Glomerular visceral epithelial cell (primary cell): ENCODE results near the gene TMSB15C.
"Not testable (repeated sequence)": the region's sequence is repeated elsewhere in the genome, so short reads cannot be mapped to it uniquely, and the experiment has no call there.

ENCODE experiments used
- DNase-seq: peaks from one replicate; pipeline ENCODE4 v3.0.0-alpha.2; 2016; ENCODE audit errors: extremely low spot score

TMSB15C gene

DNA sequence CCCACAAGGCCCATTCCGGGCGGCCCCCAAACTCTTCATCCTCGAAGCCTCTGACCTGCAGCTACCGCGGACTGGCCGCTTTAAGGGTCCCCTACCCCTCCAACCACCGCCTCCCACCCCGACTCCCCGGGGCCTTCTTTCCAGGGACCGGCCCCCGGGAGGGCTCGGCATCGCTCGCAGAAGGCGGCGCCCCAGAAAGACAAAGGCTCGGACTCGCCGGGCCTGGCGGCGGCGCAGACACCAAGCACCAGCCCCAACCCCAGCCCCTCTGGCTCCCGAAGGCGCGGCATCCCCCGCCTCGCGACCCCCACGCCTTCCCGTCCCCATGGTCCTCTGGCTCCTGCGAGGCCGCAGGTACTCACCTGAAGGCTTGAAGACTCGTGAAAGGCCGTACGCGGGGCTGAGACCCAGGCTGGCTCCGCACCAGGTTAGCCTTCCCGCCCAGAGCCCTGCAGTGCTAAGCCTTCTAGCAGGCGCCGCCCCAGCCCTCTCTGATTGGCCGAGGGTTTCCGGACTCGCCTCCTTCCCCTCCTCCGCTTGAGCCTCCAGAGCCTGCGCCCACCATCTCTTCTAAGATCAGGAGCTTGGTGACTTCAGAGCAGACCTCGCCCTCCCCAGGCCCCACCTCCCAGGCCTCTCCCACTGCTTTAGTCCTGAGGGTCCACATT lies at the start of gene TMSB15C:
Gene TMSB15C (minus strand): TSS at position 459 of the 668 bp plus-strand sequence.
- DNase-seq: not testable (repeated sequence)

DNA sequence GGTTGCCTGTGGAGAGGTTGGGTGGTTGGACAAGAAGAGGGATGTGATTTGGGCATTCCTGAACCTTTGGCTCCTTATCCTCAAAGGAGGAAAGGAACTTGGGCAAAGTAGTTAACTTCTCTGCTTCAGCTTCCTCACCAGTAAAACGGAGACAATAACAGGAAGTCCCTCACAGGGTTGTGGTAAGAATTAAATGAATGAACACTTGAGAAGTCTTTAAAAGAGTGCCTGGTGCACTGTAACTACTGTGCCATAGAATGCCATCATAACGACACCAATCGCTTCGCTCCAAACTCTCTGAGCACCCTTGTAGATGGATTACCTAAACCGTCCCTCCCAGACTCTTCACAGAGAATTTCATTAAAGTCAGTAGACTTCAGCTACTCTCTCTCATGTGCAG lies 46.8 kb upstream of the TMSB15C start:
- DNase-seq: no peak

DNA sequence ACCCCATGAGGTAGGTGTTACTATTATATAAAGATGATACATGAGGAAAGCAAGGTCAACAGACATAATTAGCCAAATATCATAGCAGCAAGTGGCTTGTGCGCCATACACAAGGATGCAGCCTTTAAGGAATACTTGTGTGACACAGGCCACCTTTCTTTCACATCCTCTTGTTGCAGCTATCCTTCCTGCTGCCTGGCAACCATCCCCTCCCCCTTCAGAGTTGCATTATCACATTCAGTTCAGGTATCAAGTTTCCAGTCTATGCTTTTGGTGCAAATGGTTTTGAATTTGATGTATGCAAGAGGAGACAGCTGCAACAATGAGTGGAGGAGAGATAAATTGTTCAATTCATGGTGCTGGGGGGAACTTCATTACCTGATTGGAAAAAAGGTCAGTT lies 42.7 kb upstream of the TMSB15C start:
- DNase-seq: no peak

DNA sequence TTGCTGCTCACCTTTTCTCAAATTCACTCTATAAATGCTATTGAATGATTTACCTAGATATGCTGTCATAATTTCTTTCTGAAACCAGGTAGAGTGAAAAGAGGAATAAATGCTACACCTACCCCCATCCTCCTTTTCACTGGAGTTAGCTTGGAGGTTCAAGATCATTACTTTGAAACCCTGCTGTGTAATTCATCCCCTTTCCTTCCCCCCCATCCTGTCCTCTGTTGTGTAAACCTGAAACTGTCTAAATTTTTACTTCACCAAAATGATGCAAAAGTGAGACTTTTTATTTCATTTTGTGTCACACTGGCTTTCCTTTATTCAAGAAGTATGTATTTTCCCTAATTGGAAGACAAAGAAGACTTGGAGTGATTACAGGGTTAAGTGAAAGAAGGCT lies 41.7 kb upstream of the TMSB15C start:
- no peak for DNase-seq

DNA sequence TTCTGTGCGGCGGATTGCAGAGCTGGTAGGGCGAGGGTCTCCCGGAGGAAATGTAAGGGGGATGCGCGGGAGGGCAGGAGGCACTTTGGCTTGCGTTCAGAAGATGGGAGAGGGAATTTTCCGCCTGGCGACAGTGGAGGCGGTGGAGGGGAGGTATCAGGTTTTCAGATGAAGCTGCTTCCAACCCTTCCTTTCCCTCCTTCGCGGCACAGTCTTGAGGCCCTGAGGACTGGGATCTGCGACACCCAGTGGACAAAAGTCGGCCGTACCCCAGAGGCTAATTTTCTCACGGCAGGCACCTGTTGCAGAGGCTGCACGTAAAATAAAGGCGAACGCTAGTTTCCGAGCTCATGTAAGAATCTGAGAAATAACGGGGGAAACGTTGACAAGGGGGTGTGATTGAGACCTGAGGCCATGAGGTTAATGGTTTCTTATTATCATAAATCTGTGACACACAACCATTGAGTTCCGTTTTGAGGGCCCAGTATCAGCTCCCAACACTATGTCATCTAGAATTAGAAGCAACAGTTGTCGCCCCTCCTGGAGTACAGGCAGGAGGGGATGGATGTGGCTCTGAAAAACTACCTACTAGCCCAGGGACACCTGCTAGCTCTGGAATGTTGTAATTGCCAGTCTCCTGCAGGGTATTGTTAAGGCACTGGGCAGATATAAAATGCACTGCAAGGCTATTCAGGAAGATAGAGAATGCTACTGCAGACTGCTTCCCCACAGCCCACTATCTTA lies 37.4 kb upstream of the TMSB15C start:
- peak; percentile 68 for DNase-seq

DNA sequence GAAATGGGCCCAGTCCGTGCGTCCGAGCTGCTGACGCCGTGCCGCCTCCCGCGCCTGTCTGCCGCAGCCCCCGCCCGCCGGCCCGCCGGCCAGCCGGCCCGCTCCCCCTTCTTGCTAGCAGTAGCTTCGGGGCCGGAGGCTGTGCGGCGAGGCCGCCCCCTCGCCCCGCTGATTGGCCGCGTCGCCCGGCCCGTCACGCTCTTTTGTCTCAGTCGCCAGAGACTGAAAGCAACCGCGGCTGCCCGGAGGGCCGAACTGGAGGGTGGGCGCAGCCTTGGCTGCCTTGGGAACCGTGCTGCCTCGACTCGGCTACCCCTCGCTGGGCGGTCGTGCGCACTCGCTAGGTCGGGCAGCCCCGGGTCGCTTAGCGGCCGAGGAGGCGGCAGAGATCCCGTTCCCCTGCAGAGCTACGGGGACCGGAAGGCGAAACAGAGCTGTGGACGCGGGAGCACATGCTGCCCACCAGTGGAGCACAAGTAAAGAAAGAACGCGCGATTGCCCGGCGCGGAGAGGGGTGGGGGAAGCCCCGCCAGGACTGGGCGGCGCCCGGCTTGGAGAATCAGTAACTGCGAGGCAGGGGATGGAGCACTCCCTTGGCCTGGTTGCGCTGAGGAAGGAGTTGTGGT lies 36.4 kb upstream of the TMSB15C start, which contains the start of gene ZCCHC18:
Gene ZCCHC18 (plus strand): TSS at position 198 of the 626 bp plus-strand sequence. CDS start 1,589 bp downstream, outside the sequence.
- DNase-seq: peak; percentile 69

DNA sequence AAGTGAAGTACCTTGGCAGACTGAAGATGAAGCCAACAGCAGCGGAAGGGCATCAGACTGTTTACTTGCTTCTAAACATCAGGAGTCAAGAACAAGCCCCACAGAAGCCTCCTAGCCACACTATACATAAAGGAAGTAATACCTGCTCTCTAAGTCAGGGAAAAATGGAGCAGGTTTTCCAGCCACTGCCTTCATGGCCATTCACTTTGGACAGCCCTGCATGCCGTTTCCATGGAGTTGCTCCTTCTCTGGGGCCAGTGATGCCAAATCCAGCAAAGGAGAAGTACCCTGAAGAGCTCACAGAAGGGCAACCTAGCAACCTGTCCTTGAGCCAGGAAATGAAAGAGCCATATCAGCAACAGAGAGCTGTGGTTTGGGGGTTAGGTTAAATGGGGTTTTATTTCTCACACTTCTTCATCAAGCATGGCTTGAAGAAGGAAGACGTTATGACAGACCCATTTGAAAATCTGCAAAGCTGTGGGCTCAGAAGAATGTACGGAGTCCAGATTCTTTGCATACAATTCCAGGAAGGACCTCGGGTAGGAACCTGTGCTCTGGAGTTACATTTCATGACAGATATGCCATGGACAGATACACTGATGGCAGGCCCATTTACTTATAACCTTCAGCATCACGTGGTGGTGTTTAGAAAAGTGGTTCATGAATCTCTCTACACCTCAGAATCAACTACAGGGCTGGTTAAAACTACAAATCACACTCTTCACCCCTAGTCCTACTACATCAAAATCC lies 34.6 kb upstream of the TMSB15C start:
- DNase-seq: not testable (repeated sequence)

DNA sequence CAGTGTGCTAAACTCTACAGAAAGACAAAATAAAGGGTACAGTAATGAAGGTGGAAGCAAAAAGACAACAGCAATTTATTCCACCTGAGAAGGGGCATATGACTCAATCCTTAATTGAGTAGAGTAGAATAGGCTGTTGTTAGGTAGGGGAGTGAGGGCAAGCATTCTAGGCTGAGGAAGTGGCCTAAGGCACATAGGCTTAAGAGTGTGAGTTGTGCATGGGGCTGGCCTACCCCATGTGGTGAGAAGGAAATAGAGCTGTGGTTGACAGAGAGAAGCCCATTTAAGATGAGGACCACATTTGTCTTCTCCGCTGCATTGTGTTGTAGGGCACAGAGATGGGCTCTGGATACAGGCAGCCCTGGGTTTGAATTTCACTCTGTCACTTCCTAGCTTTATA lies 32.9 kb upstream of the TMSB15C start:
- DNase-seq: no peak

DNA sequence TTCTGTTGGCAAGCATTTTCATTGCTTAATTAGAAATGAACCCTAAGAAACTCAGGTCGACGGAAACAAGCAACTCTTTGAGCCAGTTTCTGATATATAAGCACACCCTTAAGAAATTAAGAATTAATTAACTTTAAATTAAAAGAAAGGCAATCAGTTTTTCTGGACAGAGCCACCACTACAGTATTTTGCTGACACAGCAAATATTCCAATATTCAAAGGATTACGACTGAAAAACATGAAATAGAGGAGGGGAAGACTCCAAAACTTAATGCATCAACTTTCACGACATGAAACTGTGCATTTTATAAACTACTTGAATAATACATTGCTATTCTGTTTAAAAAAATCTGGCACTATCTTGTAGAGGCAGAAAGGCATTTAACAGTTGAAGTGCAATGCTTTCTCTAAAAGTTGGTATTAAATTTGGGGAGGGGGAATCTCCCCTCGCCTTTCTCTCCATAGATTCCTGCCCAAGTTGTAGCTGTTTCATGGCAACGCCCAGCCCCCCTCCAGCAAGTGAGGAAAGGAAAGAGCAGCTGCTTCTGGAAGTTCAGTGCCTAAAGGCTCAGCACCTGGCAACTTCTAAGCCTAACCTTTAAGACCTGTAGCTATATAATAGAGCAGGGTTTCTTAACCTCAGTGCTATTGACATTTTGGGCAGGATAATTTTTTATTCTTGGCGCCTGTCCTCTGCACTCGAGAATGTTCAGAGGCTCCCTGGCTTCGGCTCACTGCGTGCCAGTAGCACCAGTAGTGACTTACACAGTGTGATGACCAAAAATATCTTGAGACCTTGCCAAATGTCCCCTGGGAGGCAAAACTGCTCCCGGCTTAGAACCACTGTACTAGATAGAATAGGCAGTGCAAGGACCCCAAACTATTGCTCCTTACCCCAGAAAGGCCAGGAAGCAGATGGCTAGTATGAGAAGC lies 29.6 kb upstream of the TMSB15C start:
- DNase-seq: no peak

DNA sequence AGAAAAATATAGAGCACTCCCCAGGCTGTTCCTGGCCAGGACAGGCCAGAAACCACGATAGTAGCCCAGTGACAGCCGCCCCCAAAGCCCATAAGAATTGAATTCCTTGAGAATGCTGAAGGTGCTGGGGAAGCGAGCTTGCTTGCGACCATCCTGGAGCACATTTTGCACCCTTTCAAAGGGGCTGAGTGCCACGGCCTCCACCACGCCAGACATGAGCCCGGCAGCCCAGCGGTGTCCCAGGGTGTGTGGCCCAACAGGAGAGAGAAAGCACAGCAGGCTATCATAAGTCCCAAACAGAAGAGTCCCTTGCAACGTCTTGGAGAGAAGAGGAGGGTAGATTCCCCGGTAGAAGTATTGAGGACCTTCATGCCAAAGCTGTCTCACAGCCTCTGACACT lies 28.6 kb upstream of the TMSB15C start:
- DNase-seq: no peak

DNA sequence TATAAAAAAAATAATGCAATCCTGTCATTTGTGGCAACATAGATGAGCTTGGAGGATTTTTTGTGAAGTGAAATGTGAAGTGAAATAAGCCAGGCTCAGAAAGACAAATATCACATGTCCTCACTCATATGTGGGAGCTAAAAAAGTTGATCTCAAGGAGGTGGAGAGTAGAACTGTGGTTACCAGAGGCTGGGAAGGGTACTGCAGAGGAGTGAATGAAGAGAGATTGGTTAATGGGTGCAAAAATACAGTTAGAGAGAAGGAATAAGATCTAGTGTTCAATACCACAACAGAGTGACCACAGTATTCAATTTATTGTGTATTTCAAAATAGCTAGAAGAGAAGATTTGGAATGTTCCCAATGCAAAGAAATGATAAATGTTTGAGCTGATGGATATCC lies 22.9 kb upstream of the TMSB15C start:
- DNase-seq: no peak

DNA sequence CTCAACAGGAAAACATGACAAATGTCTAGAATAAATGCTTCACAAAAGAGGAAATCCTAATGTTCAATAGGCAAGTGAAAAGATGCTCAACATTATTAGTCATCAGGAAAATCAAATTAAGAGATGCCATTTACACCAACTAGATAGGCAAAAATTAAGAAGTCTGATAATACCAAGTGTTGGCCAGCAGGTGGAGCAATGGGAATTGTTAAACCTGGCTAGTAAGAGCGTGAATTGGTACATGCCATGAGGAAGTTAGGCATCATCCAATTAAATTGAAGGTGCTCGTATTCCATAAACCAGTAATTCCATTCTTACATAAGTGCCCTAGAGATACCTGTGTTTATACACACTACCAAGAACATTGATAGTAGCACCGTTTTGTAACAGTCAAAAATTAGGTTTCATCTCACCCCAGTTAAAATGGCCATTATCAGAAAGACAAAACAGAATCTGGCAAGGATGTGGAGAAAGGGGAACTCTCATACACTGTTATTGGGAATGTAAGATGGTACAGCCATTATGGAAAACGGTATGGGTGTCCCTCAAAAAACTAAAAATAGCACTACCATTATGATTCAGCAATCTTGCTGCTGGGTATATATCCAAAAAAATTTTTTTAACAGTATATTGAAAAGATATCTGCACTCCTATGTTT lies 22.2 kb upstream of the TMSB15C start:
- DNase-seq: peak; percentile 57

DNA sequence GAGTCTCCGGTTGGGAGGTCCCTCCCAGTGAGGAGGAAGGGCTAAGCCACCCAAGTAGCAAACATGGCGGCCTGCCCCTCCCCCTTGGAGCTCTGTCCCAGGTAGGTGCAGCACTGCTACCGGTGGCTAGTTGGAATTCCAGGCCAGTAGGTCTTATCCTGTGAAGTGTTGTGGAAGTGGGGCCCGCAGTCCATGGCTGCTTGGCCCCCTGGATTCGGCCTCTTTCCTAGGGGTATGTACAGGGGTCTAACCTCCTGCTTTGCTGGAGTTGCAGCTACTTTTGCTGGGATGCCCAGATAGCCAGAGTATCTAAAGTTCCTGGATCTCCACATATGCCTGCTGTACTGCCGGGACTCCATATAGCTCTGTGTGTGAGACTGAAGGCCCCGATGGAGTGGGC lies 9.9 kb upstream of the TMSB15C start:
- no peak for DNase-seq

DNA sequence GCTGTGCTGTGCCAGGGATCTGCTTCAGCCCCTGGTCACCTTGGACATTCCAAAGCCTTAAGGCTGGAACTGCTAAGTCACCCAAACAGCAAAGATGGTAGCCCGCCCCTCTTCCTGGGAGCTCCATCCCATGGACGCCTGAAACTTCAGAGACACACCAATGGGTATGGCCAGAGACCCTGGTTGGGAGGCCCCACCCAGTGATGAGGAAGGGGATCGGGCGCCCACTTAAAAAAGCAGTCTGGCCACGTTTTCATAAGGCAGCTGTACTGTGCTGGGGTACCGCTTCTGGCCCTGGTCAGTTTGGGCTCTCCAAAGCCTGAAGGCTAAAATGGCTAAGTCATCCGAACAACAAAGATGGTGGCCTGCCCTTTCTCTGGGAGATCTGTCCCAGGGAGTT lies 9.4 kb upstream of the TMSB15C start:
- DNase-seq: no peak

DNA sequence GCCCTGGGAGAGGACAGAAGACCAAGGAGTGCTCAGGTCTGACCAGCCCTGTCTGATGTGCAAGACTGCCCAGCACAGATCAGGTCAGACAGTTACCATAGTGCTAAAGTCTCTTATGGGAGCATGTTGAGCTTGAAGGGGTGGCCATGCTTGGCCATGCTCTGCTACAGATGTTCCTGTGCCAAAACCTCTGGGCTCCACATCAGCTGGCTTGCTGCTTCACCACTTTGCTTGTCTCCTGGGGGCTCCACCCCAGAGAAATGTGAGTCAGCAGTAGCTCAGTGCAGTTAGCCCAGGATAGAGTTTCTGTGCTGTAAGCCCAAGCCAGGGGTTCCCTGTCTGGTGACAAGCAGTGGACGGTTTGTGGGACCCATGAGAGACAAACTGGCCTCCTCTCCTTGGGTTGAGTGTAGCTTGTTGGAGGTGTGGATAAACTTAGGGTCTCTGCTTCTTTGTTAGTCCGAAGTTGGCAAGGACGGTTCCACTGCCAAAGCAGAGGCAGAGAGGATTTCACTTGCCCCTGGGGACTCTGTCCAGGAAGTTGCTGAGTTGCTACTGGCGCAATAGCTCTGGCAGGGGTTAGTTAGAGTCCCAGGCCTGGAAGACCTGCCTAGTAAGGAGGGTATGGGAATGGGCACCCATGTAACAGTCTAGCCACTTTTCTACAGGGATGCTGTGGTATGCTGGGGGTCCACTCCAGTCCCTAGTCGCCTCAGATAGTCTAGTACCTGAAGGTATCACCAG lies 8.7 kb upstream of the TMSB15C start:
- no peak for DNase-seq

DNA sequence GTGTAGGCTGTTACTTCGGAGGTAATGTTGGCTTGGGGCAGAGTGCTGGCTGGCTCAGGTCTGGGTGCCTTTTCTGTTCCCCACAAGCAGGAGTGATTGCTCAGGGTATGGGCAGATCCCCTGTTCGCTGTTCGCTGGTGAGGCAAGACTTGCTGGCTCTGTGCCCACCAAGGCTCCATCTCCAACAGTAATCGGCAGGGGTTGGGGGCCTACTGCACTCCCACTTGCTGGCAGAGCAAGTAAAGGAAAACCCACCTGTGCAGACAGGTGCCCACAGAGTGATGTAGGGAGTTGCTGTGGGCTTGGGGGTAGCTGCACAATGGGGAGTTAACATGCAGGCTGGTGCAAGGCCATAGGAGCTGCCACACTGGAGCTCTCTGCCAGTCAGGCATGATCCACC lies 8.0 kb upstream of the TMSB15C start:
- no peak for DNase-seq

DNA sequence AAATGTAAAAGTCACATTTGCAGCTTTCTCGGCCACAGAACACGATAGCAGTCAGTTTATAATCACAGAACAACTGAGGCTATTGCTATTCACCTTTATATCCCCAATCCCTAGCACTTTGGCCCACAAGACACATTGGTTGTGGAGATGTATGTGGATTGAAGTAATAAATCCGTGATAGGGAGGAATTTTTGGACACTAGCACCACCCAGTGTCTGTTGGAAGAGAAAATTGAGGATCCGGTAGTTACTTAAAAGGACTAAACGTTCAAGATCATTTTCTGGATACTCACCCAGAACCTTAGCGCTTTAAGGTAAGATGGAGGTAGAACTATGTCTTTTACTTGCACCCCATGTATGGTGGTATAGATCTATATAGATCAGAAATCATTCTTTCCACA lies 1.8 kb upstream of the TMSB15C start:
- DNase-seq: not testable (repeated sequence)

DNA sequence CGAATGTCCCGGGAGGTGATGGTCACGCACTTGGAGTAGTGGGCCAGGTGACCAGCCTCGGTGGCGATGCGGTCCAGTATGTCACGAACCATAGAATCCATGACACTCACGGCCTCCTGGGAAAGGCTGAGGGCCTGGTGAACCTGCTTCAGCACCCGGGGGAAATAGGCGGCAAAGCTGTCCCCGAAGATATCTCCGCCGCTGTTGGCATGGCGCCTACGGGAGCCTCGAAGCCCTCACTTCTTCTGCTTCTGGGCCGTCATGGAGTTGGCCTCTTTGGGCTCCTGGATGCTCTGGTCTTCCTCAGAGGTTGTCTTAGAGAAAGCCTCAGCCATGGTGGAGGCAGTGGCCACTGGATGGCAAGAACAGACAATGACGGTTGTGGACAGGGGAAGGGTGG lies 13.4 kb downstream of the TMSB15C start:
- not testable (repeated sequence) for DNase-seq

DNA sequence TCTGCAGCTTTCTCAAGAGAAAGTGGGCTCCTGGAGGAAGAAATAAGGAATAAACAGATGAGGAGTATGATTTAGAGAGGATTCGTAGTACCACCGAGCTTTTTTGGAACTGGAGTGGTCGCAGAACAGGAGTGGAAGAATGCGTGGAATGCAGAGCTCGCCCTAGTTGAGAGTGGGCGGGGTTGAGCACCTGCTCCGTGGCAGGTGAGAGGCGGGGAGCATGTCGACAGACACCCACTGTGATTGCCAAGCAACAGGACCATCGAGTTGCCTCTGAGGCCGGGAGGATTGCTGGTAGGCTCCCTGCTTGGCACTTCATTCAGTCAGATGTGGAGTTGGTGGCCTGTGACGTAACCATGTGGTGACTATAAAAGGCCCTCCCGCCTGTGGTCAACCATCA lies 21.1 kb downstream of the TMSB15C start:
- DNase-seq: not testable (repeated sequence)

DNA sequence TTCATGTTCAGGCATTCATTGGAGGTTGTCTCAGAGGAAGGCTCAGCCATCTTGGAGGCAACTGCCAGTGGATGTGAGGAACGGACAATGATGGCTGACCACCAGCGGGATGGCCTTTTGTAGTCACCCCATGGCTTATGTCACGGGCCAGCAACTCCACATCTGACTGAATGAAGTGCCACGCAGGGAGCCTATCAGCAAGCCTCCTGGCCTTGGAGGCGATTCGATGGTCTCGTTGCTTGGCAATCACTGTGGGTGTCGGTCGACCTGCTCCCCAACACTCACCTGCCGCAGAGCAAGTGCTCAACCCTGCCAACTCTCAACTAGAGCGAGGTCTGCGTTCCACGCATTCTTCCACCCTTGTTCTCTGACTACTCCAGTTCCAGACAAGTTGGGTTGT lies 28.9 kb downstream of the TMSB15C start:
- no peak for DNase-seq
